Measurements from ENCODE around the gene IL34. TPM values are rescaled to one million over a fixed set of nuclear protein-coding genes. Genes with fewer than 3 reads are reported as not detected.

IL34 gene
- total and polyA plus RNA-seq, 2 experiments from 2014 or later, result not detected

- Histone ChIP-seq H3F3A (ENCODE audit: insufficient read depth) (peaks cover 9% of the 10 kb centered on the region; the same call in 1 of the 2 replicates), H3K9me2 (ENCODE audit: insufficient read depth) (no peaks in the 10 kb centered on the region), H3K27me3 (replicated peaks; ENCODE audit: insufficient read depth) (no peaks in the 10 kb centered on the region), H2AFZ (no peak overlapping the region), H3K4me2 (ENCODE audit: unreplicated experiment) (peak overlapping the region; percentile 34), H3K79me2 (ENCODE audit: insufficient read depth) (no peaks in the 10 kb centered on the region), H3K36me3 (ENCODE audit: low read depth) (no peaks in the 10 kb centered on the region), H3K4me1 (ENCODE audit: insufficient read depth) (peaks cover 57% of the 10 kb centered on the region), H3K27ac (peak overlapping the region; percentile 90), H3K9me3 (ENCODE audit: low read depth) (no peaks in the 10 kb centered on the region), H3K9ac (peak overlapping the region; percentile 86), H4K20me1 (ENCODE audit: insufficient read depth) (no peaks in the 10 kb centered on the region), H3K4me3 (no peak overlapping the region)
- WGBS, 2 experiments (ENCODE audit: low coverage in 1 of 2, low lambda C conversion rate in 2 of 2, missing lambda C conversion rate in 2 of 2), result 45 to 48% methylated on average over 24 to 26 of the region's 26 CpGs
- peak; percentile 100 for DNase-seq
- in situ Hi-C loops (cut with MboI), result no loop called here
- TF ChIP-seq EZH2phosphoT487 (IDR thresholded peaks at IDR 0.05; ENCODE audit: insufficient read depth, low read depth) (no peak), EZH2 (IDR thresholded peaks at IDR 0.05; ENCODE audit: insufficient read depth, poor library complexity, severe bottlenecking) (no peak)
Measured at GRCh38 chr16:70691223-70692129, 45.1 kb downstream of the IL34 start.

GRCh38 chr16:70692130-70692872, 45.9 kb downstream of the IL34 start:
- H3K27me3 ChIP-seq (replicated peaks; ENCODE audit: insufficient read depth), result no peaks in the 10 kb centered on the region

GRCh38 chr16:70692873-70693671, 46.7 kb downstream of the IL34 start:
- no peaks in the 10 kb centered on the region for H3K79me2 ChIP-seq (ENCODE audit: insufficient read depth)
- no peak overlapping the region for H2AFZ ChIP-seq
- H3F3A ChIP-seq (ENCODE audit: insufficient read depth), result peaks cover 9% of the 10 kb centered on the region; the same call in 1 of the 2 replicates
- H3K27me3 ChIP-seq (replicated peaks; ENCODE audit: insufficient read depth), result no peaks in the 10 kb centered on the region
- H3K36me3 ChIP-seq (ENCODE audit: low read depth), result no peaks in the 10 kb centered on the region
- no peak overlapping the region for H3K4me3 ChIP-seq
- peak; percentile 47 for DNase-seq
- H3K4me2 ChIP-seq (ENCODE audit: unreplicated experiment), result no peak overlapping the region
- H3K27ac ChIP-seq, result peak overlapping the region; percentile 90
- H3K4me1 ChIP-seq (ENCODE audit: insufficient read depth), result peaks cover 59% of the 10 kb centered on the region
- 58 to 66% methylated on average over 26 to 28 of the region's 29 CpGs for WGBS, 2 experiments (ENCODE audit: low coverage in 1 of 2, low lambda C conversion rate in 2 of 2, missing lambda C conversion rate in 2 of 2)
- no peaks in the 10 kb centered on the region for H3K9me3 ChIP-seq (ENCODE audit: low read depth)
- H4K20me1 ChIP-seq (ENCODE audit: insufficient read depth), result no peaks in the 10 kb centered on the region
- peak overlapping the region; percentile 86 for H3K9ac ChIP-seq
- TF ChIP-seq EZH2phosphoT487 (IDR thresholded peaks at IDR 0.05; ENCODE audit: insufficient read depth, low read depth) (no peak), EZH2 (IDR thresholded peaks at IDR 0.05; ENCODE audit: insufficient read depth, poor library complexity, severe bottlenecking) (no peak)
- in situ Hi-C loops (cut with MboI), result no loop called here
- no peaks in the 10 kb centered on the region for H3K9me2 ChIP-seq (ENCODE audit: insufficient read depth)

More at GRCh38 chr16:70692130-70692872, 45.9 kb downstream of the IL34 start:
- no peaks in the 10 kb centered on the region for H3K79me2 ChIP-seq (ENCODE audit: insufficient read depth)
- H4K20me1 ChIP-seq (ENCODE audit: insufficient read depth), result no peaks in the 10 kb centered on the region
- no peaks in the 10 kb centered on the region for H3K9me2 ChIP-seq (ENCODE audit: insufficient read depth)
- peaks cover 9% of the 10 kb centered on the region; the same call in 1 of the 2 replicates for H3F3A ChIP-seq (ENCODE audit: insufficient read depth)
- no peak overlapping the region for H2AFZ ChIP-seq
- H3K9me3 ChIP-seq (ENCODE audit: low read depth), result no peaks in the 10 kb centered on the region
- peak overlapping the region; percentile 16 for H3K4me2 ChIP-seq (ENCODE audit: unreplicated experiment)
- DNase-seq, result no peak
- TF ChIP-seq EZH2 (IDR thresholded peaks at IDR 0.05; ENCODE audit: insufficient read depth, poor library complexity, severe bottlenecking), result no peak
- no peak for TF ChIP-seq EZH2phosphoT487 (IDR thresholded peaks at IDR 0.05; ENCODE audit: insufficient read depth, low read depth)
- no peaks in the 10 kb centered on the region for H3K36me3 ChIP-seq (ENCODE audit: low read depth)
- H3K27ac ChIP-seq, result peak overlapping the region; percentile 90
- H3K9ac ChIP-seq, result peak overlapping the region; percentile 86
- H3K4me1 ChIP-seq (ENCODE audit: insufficient read depth), result peaks cover 59% of the 10 kb centered on the region
- 48 to 52% methylated on average over 13 of the region's 14 CpGs for WGBS, 2 experiments (ENCODE audit: low coverage in 1 of 2, low lambda C conversion rate in 2 of 2, missing lambda C conversion rate in 2 of 2)
- in situ Hi-C loops (cut with MboI), result no loop called here
- no peak overlapping the region for H3K4me3 ChIP-seq
